K562 treated with DMSO at 1 percent for 48 hours (cell line): Measurements from ENCODE around the gene SEMA4G. TPM values are rescaled to one million over a fixed set of nuclear protein-coding genes. Genes with fewer than 3 reads are reported as not detected.

ENCODE experiments used
- total RNA-seq: library from RNA; unstranded; fragments of 300-600 nt; gene quantifications from 2 replicates; pipeline ENCODE4 v1.2.3, GENCODE V29; 2022; ENCODE audit warnings: low replicate concordance; ENCODE audit errors: extremely low read depth

Gene SEMA4G
- not detected in 2 replicates for total RNA-seq

GRCh38 chr10:100969187-100970075, at the start of gene SEMA4G:
Gene SEMA4G, plus strand, starts transcription at chr10:100969504. Its CDS starts 3,409 bp downstream, at chr10:100972913.

GRCh38 chr10:100986952-100987684, 17.8 kb downstream of the SEMA4G start, which contains the start of the genes MRPL43 and TWNK:
Gene MRPL43, minus strand, starts transcription at chr10:100987497. Its CDS starts 54 bp downstream, at chr10:100987443.
Gene TWNK, plus strand, starts transcription at chr10:100987543. Its CDS starts 668 bp downstream, at chr10:100988211.

DNA sequence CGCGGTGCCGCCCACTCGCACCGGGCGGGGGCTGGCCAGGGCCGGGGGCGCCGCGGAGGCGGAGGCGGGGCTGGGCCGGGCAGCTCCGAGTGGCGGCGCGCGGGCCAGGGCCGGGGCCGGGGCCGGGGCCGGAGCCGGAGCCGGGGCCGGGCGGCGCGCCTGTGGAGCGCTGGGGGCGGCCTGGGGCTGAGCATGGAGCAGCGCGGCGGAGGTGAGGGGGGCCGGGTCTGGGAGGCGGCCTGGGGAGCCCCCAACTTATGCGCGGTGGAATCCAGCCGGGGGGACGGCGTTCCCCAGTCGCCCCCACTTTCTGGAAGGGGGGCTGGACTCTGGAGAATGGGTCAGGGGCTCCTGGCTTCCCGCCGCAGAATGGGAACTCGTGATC, 30.4 kb downstream of the SEMA4G start, which contains the start of gene LZTS2:
LZTS2 (plus strand) TSS at position 67 of the 385 bp plus-strand sequence. CDS start 2,731 bp downstream, outside the sequence.

Other genes starting within 250 kb of the SEMA4G start
- not detected in 2 replicates for gene PAX2, start 223.9 kb upstream of the SEMA4G start, total RNA-seq
- gene SLF2, start 56.5 kb upstream of the SEMA4G start, total RNA-seq = not detected in 2 replicates
- not detected in 2 replicates for gene MRPL43, start 18.0 kb downstream of the SEMA4G start, total RNA-seq
- gene TWNK, start 18.0 kb downstream of the SEMA4G start, total RNA-seq = not detected in 2 replicates
- gene LZTS2, start 30.3 kb downstream of the SEMA4G start, total RNA-seq = not detected in 2 replicates
- gene PDZD7, start 61.6 kb downstream of the SEMA4G start, total RNA-seq = not detected in 2 replicates
- not detected in 2 replicates for gene SFXN3, start 61.7 kb downstream of the SEMA4G start, total RNA-seq
- not detected in 2 replicates for gene KAZALD1, start 92.5 kb downstream of the SEMA4G start, total RNA-seq
- gene TLX1, start 161.8 kb downstream of the SEMA4G start, total RNA-seq = not detected in 2 replicates